ENCODE data around the gene GTPBP2.
"Not testable (repeated sequence)": the region's sequence is repeated elsewhere in the genome, so short reads cannot be mapped to it uniquely, and the experiment has no call there.

The GTPBP2 gene

GRCh38 chr6:43621836-43622180 lies 7.3 kb downstream of the GTPBP2 start:
- no peaks in the 10 kb centered on the region for H3K9me3 Mint-ChIP-seq (ENCODE audit: low read depth)
- H3K4me1 Mint-ChIP-seq (ENCODE audit: low read depth), result peaks cover 5% of the 10 kb centered on the region
- H3K27ac Mint-ChIP-seq, result no peak overlapping the region
- no peak overlapping the region for H3K4me3 Mint-ChIP-seq
- peaks cover 2% of the 10 kb centered on the region for H3K36me3 Mint-ChIP-seq
- H3K27me3 Mint-ChIP-seq, result no peaks in the 10 kb centered on the region

GRCh38 chr6:43621078-43621835 lies 7.8 kb downstream of the GTPBP2 start:
- Mint-ChIP-seq H3K9me3 (ENCODE audit: low read depth) (no peaks in the 10 kb centered on the region), H3K27me3 (no peaks in the 10 kb centered on the region), H3K36me3 (peaks cover 2% of the 10 kb centered on the region), H3K4me3 (no peak overlapping the region), H3K4me1 (ENCODE audit: low read depth) (no peaks in the 10 kb centered on the region), H3K27ac (no peak overlapping the region)

GRCh38 chr6:43616725-43617472 lies 12.2 kb downstream of the GTPBP2 start:
- H3K27ac Mint-ChIP-seq, result no peak overlapping the region
- H3K9me3 Mint-ChIP-seq (ENCODE audit: low read depth), result no peaks in the 10 kb centered on the region
- no peaks in the 10 kb centered on the region for H3K4me1 Mint-ChIP-seq (ENCODE audit: low read depth)
- H3K4me3 Mint-ChIP-seq, result no peak overlapping the region
- no peaks in the 10 kb centered on the region for H3K27me3 Mint-ChIP-seq
- no peaks in the 10 kb centered on the region for H3K36me3 Mint-ChIP-seq

GRCh38 chr6:43614396-43614730 lies 14.7 kb downstream of the GTPBP2 start:
- H3K9me3 Mint-ChIP-seq (ENCODE audit: low read depth), result no peaks in the 10 kb centered on the region
- H3K36me3 Mint-ChIP-seq, result no peaks in the 10 kb centered on the region
- no peak overlapping the region for H3K4me3 Mint-ChIP-seq
- no peak overlapping the region for H3K27ac Mint-ChIP-seq
- H3K4me1 Mint-ChIP-seq (ENCODE audit: low read depth), result no peaks in the 10 kb centered on the region
- H3K27me3 Mint-ChIP-seq, result no peaks in the 10 kb centered on the region

- Mint-ChIP-seq H3K4me3 (no peak overlapping the region), H3K4me1 (ENCODE audit: low read depth) (no peaks in the 10 kb centered on the region), H3K36me3 (no peaks in the 10 kb centered on the region), H3K9me3 (ENCODE audit: low read depth) (no peaks in the 10 kb centered on the region), H3K27me3 (no peaks in the 10 kb centered on the region), H3K27ac (no peak overlapping the region)
Observed at GRCh38 chr6:43613721-43614395, 15.2 kb downstream of the GTPBP2 start.

GRCh38 chr6:43610431-43610830 lies 18.6 kb downstream of the GTPBP2 start:
- H3K4me1 Mint-ChIP-seq (ENCODE audit: low read depth), result peaks cover 1% of the 10 kb centered on the region
- H3K27ac Mint-ChIP-seq, result no peak overlapping the region
- no peaks in the 10 kb centered on the region for H3K27me3 Mint-ChIP-seq
- no peaks in the 10 kb centered on the region for H3K36me3 Mint-ChIP-seq
- no peaks in the 10 kb centered on the region for H3K9me3 Mint-ChIP-seq (ENCODE audit: low read depth)
- H3K4me3 Mint-ChIP-seq, result no peak overlapping the region

GRCh38 chr6:43609402-43609801 lies 19.7 kb downstream of the GTPBP2 start:
- H3K4me1 Mint-ChIP-seq (ENCODE audit: low read depth), result peaks cover 1% of the 10 kb centered on the region
- H3K27me3 Mint-ChIP-seq, result no peaks in the 10 kb centered on the region
- no peak overlapping the region for H3K4me3 Mint-ChIP-seq
- peaks cover 3% of the 10 kb centered on the region for H3K36me3 Mint-ChIP-seq
- no peak overlapping the region for H3K27ac Mint-ChIP-seq
- no peaks in the 10 kb centered on the region for H3K9me3 Mint-ChIP-seq (ENCODE audit: low read depth)

GRCh38 chr6:43608807-43609206 lies 20.3 kb downstream of the GTPBP2 start:
- Mint-ChIP-seq H3K4me3 (no peak overlapping the region), H3K4me1 (ENCODE audit: low read depth) (peaks cover 1% of the 10 kb centered on the region), H3K27me3 (no peaks in the 10 kb centered on the region), H3K9me3 (ENCODE audit: low read depth) (no peaks in the 10 kb centered on the region), H3K27ac (no peak overlapping the region), H3K36me3 (peaks cover 3% of the 10 kb centered on the region)

GRCh38 chr6:43608310-43608763 lies 20.7 kb downstream of the GTPBP2 start:
- peaks cover 1% of the 10 kb centered on the region for H3K4me1 Mint-ChIP-seq (ENCODE audit: low read depth)
- no peak overlapping the region for H3K27ac Mint-ChIP-seq
- no peaks in the 10 kb centered on the region for H3K27me3 Mint-ChIP-seq
- H3K4me3 Mint-ChIP-seq, result no peak overlapping the region
- H3K9me3 Mint-ChIP-seq (ENCODE audit: low read depth), result no peaks in the 10 kb centered on the region
- peaks cover 3% of the 10 kb centered on the region for H3K36me3 Mint-ChIP-seq

GRCh38 chr6:43606019-43606418 lies 23.0 kb downstream of the GTPBP2 start:
- Mint-ChIP-seq H3K4me1 (ENCODE audit: low read depth) (peaks cover 1% of the 10 kb centered on the region), H3K4me3 (no peak overlapping the region), H3K9me3 (ENCODE audit: low read depth) (no peaks in the 10 kb centered on the region), H3K36me3 (peaks cover 6% of the 10 kb centered on the region), H3K27ac (no peak overlapping the region), H3K27me3 (no peaks in the 10 kb centered on the region)

GRCh38 chr6:43604174-43604573 lies 24.9 kb downstream of the GTPBP2 start:
- Mint-ChIP-seq H3K4me1 (ENCODE audit: low read depth) (peaks cover 1% of the 10 kb centered on the region), H3K27ac (no peak overlapping the region), H3K4me3 (no peak overlapping the region), H3K9me3 (ENCODE audit: low read depth) (no peaks in the 10 kb centered on the region), H3K27me3 (no peaks in the 10 kb centered on the region), H3K36me3 (peaks cover 8% of the 10 kb centered on the region)

- Mint-ChIP-seq H3K27ac (no peak overlapping the region), H3K27me3 (no peaks in the 10 kb centered on the region), H3K9me3 (ENCODE audit: low read depth) (no peaks in the 10 kb centered on the region), H3K4me1 (ENCODE audit: low read depth) (no peaks in the 10 kb centered on the region), H3K36me3 (peaks cover 8% of the 10 kb centered on the region), H3K4me3 (no peak overlapping the region)
Observed at GRCh38 chr6:43600595-43600994, 28.5 kb downstream of the GTPBP2 start.

GRCh38 chr6:43593938-43594337 lies 35.1 kb downstream of the GTPBP2 start:
- Mint-ChIP-seq H3K27ac (no peak overlapping the region), H3K9me3 (ENCODE audit: low read depth) (no peaks in the 10 kb centered on the region), H3K4me1 (ENCODE audit: low read depth) (peaks cover 1% of the 10 kb centered on the region), H3K4me3 (no peak overlapping the region), H3K36me3 (peaks cover 10% of the 10 kb centered on the region), H3K27me3 (no peaks in the 10 kb centered on the region)

- peaks cover 11% of the 10 kb centered on the region for H3K4me1 Mint-ChIP-seq (ENCODE audit: low read depth)
- H3K9me3 Mint-ChIP-seq (ENCODE audit: low read depth); H3K36me3 Mint-ChIP-seq; H3K27ac Mint-ChIP-seq; H3K27me3 Mint-ChIP-seq; H3K4me3 Mint-ChIP-seq: not testable (repeated sequence)
Observed at GRCh38 chr6:43589564-43589963, 39.5 kb downstream of the GTPBP2 start.

- H3K4me3 Mint-ChIP-seq, result no peak overlapping the region
- no peaks in the 10 kb centered on the region for H3K9me3 Mint-ChIP-seq (ENCODE audit: low read depth)
- H3K4me1 Mint-ChIP-seq (ENCODE audit: low read depth), result peaks cover 25% of the 10 kb centered on the region
- H3K27me3 Mint-ChIP-seq, result no peaks in the 10 kb centered on the region
- H3K27ac Mint-ChIP-seq, result no peak overlapping the region
- peaks cover 12% of the 10 kb centered on the region for H3K36me3 Mint-ChIP-seq
Observed at GRCh38 chr6:43588194-43588593, 40.9 kb downstream of the GTPBP2 start.

Measured in activated naive CD8-positive, alpha-beta T cell (primary cell).